HepG2 (cell line): ENCODE data around the gene RTBDN. TPM values are rescaled to one million over a fixed set of nuclear protein-coding genes. Genes with fewer than 3 reads are reported as not detected.

Experiments used
- GFI1 ChIP-seq: sonication (generic); formaldehyde crosslinking; IDR thresholded peaks from 2 replicates; pipeline ENCODE4 v1.5.0; 2020; ENCODE audit warnings: missing genetic modification reagents, mild to moderate bottlenecking, borderline replicate concordance
- IKZF5 ChIP-seq: IDR thresholded peaks from 2 replicates; pipeline ENCODE4 v1.6.1; 2018; ENCODE audit warnings: missing genetic modification reagents, mild to moderate bottlenecking, missing compliant biosample characterization
- JUNB ChIP-seq: sonication (generic); formaldehyde crosslinking; IDR thresholded peaks from 2 replicates; pipeline ENCODE4 v1.8.0; 2022; ENCODE audit warnings: missing genetic modification reagents, mild to moderate bottlenecking, borderline replicate concordance
- MEF2D ChIP-seq: sonication (generic); formaldehyde crosslinking; IDR thresholded peaks from 2 replicates; pipeline ENCODE4 v1.5.1; 2020; ENCODE audit warnings: mild to moderate bottlenecking, missing genetic modification reagents
- MYNN ChIP-seq: sonication (generic); formaldehyde crosslinking; IDR thresholded peaks from 2 replicates; pipeline ENCODE4 v1.4.0; 2020; ENCODE audit warnings: mild to moderate bottlenecking, low read depth, missing genetic modification reagents
- NCOR1 ChIP-seq: fragments of 200-600 bp; sonication (generic); IDR thresholded peaks from 2 replicates; pipeline ENCODE4 v1.7.0; 2017; ENCODE audit warnings: antibody characterized with exemption, low read length, borderline replicate concordance
- NONO ChIP-seq, 2 experiments: fragments of 450-650 bp in 1 of 2; sonication (generic) in 1 of 2; formaldehyde crosslinking in 1 of 2; IDR thresholded peaks in 1 of 2; conservative IDR thresholded peaks in 1 of 2; 2 replicates each; pipeline versions ENCODE4 v1.6.1 to v1.8.0; 2017 to 2022; ENCODE audit warnings: mild to moderate bottlenecking in 1 of 2, missing genetic modification reagents in 1 of 2, moderate library complexity in 1 of 2
- PCBP1 ChIP-seq: fragments of 200-400 bp; formaldehyde crosslinking; IDR thresholded peaks from 2 replicates; pipeline ENCODE4 v1.6.1; 2017; ENCODE audit warnings: mild to moderate bottlenecking, low read depth, low read length, borderline replicate concordance
- PHF21A ChIP-seq: sonication (generic); formaldehyde crosslinking; IDR thresholded peaks from 2 replicates; pipeline ENCODE4 v1.5.0; 2020; ENCODE audit warnings: mild to moderate bottlenecking, missing genetic modification reagents
- PTBP1 ChIP-seq: fragments of 200-400 bp; formaldehyde crosslinking; IDR thresholded peaks from 2 replicates; pipeline ENCODE4 v1.6.1; 2018; ENCODE audit warnings: low read length, low read depth; ENCODE audit not compliant: poor library complexity, severe bottlenecking
- RNF219 ChIP-seq: sonication (generic); formaldehyde crosslinking; IDR thresholded peaks from 2 replicates; pipeline ENCODE4 v1.5.0; 2020; ENCODE audit warnings: mild to moderate bottlenecking, missing genetic modification reagents
- SNAPC2 ChIP-seq: sonication (generic); formaldehyde crosslinking; IDR thresholded peaks from 2 replicates; pipeline ENCODE4 v1.8.1; 2022; ENCODE audit warnings: mild to moderate bottlenecking, missing genetic modification reagents
- TAF15 ChIP-seq: fragments of 200-400 bp; formaldehyde crosslinking; IDR thresholded peaks from one replicate; pipeline ENCODE4 v1.6.1; 2018; ENCODE audit warnings: mild to moderate bottlenecking, low read depth, low read length; ENCODE audit not compliant: poor library complexity, severe bottlenecking
- TERF1 ChIP-seq: sonication (generic); formaldehyde crosslinking; IDR thresholded peaks from 2 replicates; pipeline ENCODE4 v1.8.0; 2022; ENCODE audit warnings: mild to moderate bottlenecking, missing genetic modification reagents, moderate library complexity
- ZBTB37 ChIP-seq: sonication (generic); formaldehyde crosslinking; IDR thresholded peaks from 2 replicates; pipeline ENCODE4 v1.4.0; 2020; ENCODE audit warnings: mild to moderate bottlenecking, missing genetic modification reagents
- ZFYVE20 ChIP-seq: sonication (generic); formaldehyde crosslinking; IDR thresholded peaks from 2 replicates; pipeline ENCODE4 v1.8.0; 2023; ENCODE audit warnings: low read depth, mild to moderate bottlenecking, moderate library complexity, missing genetic modification reagents, borderline replicate concordance
- ZNF101 ChIP-seq: sonication (generic); formaldehyde crosslinking; IDR thresholded peaks from 2 replicates; pipeline ENCODE4 v1.4.0; 2020; ENCODE audit warnings: mild to moderate bottlenecking, low read depth, missing genetic modification reagents, borderline replicate concordance
- ZNF260 ChIP-seq: sonication (generic); formaldehyde crosslinking; IDR thresholded peaks from 2 replicates; pipeline ENCODE4 v1.4.0; 2020; ENCODE audit warnings: missing genetic modification reagents, low read depth, mild to moderate bottlenecking, borderline replicate concordance
- ZNF362 ChIP-seq: sonication (generic); formaldehyde crosslinking; IDR thresholded peaks from 2 replicates; pipeline ENCODE4 v1.4.0; 2020; ENCODE audit warnings: missing genetic modification reagents, mild to moderate bottlenecking, borderline replicate concordance
- ZNF546 ChIP-seq: sonication (generic); formaldehyde crosslinking; conservative IDR thresholded peaks from 2 replicates; pipeline ENCODE4 v1.8.1; 2023; ENCODE audit warnings: mild to moderate bottlenecking, missing genetic modification reagents
- ZNF558 ChIP-seq: sonication (generic); formaldehyde crosslinking; IDR thresholded peaks from 2 replicates; pipeline ENCODE4 v1.9.0; 2022; ENCODE audit warnings: mild to moderate bottlenecking, missing genetic modification reagents, borderline replicate concordance
- ZNF788 ChIP-seq: sonication (generic); formaldehyde crosslinking; IDR thresholded peaks from 2 replicates; pipeline ENCODE4 v1.5.0; 2020; ENCODE audit warnings: mild to moderate bottlenecking, missing genetic modification reagents, borderline replicate concordance
- ZNF792 ChIP-seq: IDR thresholded peaks from 2 replicates; pipeline ENCODE4 v1.6.1; 2016
- polyA plus RNA-seq, 8 experiments: library from polyadenylated mRNA; depleted of rRNA in 3 of 8; stranded (reverse) in 7 of 8; unstranded in 1 of 8; fragments of >200 nt; fragmentation: Illumina TruSeq in 4 of 8; extraction: Trizol in 4 of 8; gene quantifications; 2 replicates each; pipeline versions ENCODE4 v1.2.1 to v1.2.3, GENCODE V29; 2011 to 2016; ENCODE audit warnings: low read depth in 4 of 8, missing spikeins in 1 of 8, mixed read lengths in 1 of 8; ENCODE audit not compliant: insufficient read depth in 1 of 8
- total RNA-seq, 5 experiments: library from RNA; depleted of rRNA; stranded (reverse); fragments of >200 nt; fragmentation: Illumina TruSeq; extraction: Trizol; gene quantifications; 2 replicates each; pipeline ENCODE4 v1.2.3, GENCODE V29; 2016; ENCODE audit warnings: low read depth in 1 of 5

The RTBDN gene
- total and polyA plus RNA-seq, 2 of the 13 experiments (the other 11 are each of a cell fraction or from before 2014, with no cell fraction given) = 0.27 to 0.48 TPM

GRCh38 chr19:12788682-12789097, 45.7 kb downstream of the RTBDN start (continued):
- 0 out of 2 replicates have a peak, but pooled peaks have one; percentile 49 for TF ChIP-seq PCBP1
- no peak for TF ChIP-seq IKZF5 (CRISPR knock-in tag)
- TF ChIP-seq MEF2D (CRISPR knock-in tag) = no peak
- no peak for TF ChIP-seq NCOR1
- TF ChIP-seq ZFYVE20 (CRISPR knock-in tag) = no peak
- no peak for TF ChIP-seq JUNB (CRISPR knock-in tag)
- TF ChIP-seq MYNN (CRISPR knock-in tag) = no peak
- no peak for TF ChIP-seq ZBTB37
- TF ChIP-seq SNAPC2 (CRISPR knock-in tag) = no peak
- peak; percentile 55; the same call in 1 of the 2 replicates for TF ChIP-seq PHF21A (CRISPR knock-in tag)
- no peak for TF ChIP-seq ZNF788 (CRISPR knock-in tag)
- TF ChIP-seq ZNF101 = no peak
- TF ChIP-seq ZNF546 = no peak
- TF ChIP-seq ZNF260 (CRISPR knock-in tag) = no peak
- no peak for TF ChIP-seq ZNF558 (CRISPR knock-in tag)
- no peak for TF ChIP-seq NONO (IDR thresholded peaks at IDR 0.05)
- no peak for TF ChIP-seq NONO (CRISPR knock-in tag; conservative IDR thresholded peaks at IDR 0.05)
- TF ChIP-seq GFI1 (CRISPR knock-in tag) = 0 out of 2 replicates have a peak, but pooled peaks have one; percentile 14
- no peak for TF ChIP-seq ZNF362 (CRISPR knock-in tag)
- peak; percentile 59 for TF ChIP-seq PTBP1
- TF ChIP-seq RNF219 (CRISPR knock-in tag) = no peak
- TF ChIP-seq TERF1 (CRISPR knock-in tag) = no peak
- no peak for TF ChIP-seq TAF15
- peak; percentile 49; the same call in 1 of the 2 replicates for TF ChIP-seq ZNF792
